GM18511 (cell line): ENCODE data around the gene OMD.
A peak's percentile ranks its signal among the peaks of the same experiment; 100 is the strongest.
"Not testable (repeated sequence)": the region's sequence is repeated elsewhere in the genome, so short reads cannot be mapped to it uniquely, and the experiment has no call there.

Experiments used
- ATAC-seq: cut with Tn5 transposase; IDR thresholded peaks from one replicate; pipeline ENCODE4 v1.9.1; 2021; ENCODE audit warnings: mild to moderate bottlenecking, moderate library complexity; ENCODE audit not compliant: unreplicated experiment

Gene OMD

DNA sequence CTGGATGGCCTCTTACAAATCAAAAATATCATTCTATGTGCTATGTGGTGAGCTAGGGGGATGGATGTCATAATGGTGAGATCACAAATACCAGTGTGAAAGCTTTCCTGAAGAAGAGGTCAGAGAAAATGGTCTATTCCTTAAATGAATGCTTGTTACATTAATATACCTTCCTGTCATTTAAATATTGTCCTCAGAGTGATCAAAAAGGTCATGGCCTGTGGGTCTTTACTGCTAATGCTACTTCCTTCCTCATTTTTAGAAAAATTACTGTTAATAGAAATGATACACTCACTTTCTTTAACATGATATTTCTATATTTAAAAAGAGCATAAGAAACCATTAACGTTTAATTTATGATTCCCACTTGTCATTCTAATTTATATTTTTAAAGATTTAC is 9.7 kb downstream of the OMD start:
- no peak for ATAC-seq

DNA sequence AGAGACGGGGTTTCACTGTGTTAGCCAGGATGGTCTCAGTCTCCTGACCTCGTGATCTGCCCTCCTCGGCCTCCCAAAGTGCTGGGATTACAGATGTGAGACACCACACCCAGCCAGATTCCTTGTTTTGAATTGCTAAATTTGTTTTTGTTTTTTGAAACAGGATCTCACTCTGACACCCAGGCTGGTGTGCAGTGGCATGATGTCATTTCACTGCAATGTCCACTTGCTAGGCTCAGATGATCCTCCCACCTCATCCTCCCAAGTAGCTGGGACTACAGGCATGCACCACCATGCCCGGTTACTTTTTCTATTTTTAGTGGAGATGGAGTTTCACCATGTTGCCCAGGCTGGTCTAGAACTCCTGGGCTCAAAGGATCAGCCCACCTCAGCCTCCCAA is 13.1 kb downstream of the OMD start:
- not testable (repeated sequence) for ATAC-seq

DNA sequence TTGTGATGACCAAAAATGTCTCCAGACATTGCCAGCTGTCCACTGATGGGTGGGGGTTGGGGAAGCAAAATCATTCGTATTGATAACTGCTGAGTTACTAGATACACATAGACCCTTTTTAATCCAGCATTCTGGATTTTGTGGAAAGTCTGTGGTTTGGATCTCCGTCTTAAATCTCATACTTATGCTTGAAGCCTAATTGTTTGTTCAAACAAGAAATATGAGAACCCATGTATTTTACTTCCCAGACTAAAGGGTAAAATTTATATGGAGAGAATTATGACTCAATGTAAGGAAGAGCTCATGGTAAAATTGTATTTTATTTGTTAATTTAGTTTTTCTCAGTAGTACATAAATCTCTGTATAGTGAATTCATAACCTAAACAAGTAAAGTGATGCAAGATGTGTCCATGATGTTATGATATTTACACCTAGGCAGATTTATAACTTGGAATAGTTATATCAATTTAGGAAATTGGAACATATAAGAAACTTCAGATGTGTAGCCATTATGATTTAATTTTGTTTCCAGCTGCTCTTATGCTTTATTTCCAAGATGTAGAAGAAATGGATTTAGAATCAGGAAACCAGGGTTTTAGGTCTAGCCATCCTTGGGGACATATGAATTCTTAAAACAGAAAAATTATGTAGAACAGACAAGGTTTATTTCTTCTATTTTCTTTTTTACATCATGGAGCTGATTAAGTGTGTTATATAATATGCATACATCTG is 15.4 kb downstream of the OMD start:
- no peak for ATAC-seq

DNA sequence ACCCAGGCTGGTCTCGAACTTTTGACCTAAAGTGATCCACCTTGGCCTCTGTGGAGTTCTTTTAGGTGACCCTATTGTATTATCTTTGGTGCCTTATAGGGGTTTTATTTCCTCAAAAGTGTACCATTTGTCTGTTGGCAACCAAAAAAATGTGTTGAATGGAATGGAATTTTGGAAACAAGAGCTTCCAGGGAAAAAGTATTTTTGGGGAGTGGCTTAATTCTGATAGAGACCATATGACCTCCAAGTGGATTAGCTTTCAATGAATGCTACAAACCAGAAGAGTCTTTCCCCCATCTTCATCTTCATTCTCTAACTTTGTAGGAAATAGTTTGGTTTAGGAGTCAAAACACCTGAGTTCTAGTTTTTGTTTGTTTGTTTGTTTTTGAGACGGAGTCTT is 16.5 kb downstream of the OMD start:
- no peak for ATAC-seq

DNA sequence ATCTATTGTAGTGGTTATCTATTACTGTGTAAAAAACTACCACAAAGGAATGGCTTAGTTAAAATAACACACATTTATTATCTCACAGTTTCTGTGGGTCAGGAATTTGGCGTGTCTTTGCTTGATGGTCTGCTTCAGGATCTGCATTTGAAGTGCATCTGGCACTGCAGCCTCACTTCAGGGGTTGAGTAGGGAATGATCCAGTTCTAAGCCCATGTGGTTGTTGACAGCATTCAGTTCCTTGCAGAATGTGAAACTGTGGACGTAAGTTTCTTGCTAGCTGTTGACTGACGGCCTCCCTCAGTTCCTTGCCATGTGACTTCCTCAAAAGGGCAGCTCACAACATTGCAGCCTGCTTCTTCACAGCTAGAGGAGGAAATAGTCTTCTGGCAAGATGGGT is 17.8 kb downstream of the OMD start:
- ATAC-seq: peak; percentile 73

DNA sequence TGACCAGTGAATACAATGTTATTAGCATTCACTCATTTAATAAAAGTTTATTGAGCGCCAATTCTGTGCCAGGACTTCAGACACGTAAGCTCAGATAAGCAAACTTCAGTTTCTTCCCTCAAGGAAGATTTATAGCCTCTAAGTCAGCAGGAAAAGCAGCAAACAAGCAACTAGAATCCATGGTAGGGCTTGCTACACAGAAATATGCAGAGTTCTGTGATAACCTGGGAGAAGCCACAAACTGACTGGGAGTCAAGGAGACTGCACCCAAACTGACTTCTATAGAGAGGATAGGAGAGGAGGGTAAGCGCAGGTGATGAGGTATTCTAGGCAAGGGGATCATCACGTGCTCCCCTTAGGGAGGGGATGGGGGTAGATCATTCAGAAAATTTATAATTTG is 18.5 kb downstream of the OMD start:
- ATAC-seq: no peak

DNA sequence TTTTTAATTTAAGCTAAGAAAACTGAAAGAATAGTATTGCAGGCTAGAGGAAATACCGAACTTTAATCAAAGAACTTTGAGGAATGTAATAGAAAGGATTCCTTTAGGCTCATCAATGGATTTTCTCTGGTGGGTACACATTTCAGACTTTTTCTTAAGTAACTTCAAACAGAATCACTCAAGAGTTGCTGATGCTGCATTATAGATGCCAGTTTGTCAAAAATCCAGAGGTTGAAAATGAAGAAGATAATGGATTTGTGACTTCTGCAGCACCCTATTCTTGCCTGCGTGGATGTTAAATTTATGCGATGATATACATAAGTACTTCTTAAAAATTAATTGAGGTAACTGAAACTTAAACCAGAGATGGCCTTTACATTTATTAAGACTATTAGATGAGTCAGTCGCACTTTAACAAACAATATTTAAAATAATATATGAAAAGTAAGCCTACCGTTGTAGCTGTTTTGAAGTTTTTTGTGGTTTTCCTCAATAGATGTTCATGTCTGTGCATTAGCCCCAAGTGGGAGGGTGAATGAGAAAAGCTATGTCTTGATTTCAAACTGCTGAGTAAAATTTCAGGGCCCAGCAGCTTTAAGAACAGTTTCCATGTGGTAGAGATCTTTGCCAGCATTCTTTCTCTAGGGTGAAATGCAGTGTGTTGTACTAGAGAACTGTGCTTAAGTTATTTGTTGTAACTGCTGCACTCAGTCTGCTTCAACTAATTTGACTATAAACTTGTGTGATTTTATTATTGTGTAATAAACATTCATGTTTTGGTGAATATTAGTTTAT is 20.0 kb downstream of the OMD start, which contains the start of gene OGN:
OGN (minus strand) TSS at position 537 of the 795 bp plus-strand sequence. CDS start 1,171 bp downstream, outside the sequence.
- no peak for ATAC-seq

DNA sequence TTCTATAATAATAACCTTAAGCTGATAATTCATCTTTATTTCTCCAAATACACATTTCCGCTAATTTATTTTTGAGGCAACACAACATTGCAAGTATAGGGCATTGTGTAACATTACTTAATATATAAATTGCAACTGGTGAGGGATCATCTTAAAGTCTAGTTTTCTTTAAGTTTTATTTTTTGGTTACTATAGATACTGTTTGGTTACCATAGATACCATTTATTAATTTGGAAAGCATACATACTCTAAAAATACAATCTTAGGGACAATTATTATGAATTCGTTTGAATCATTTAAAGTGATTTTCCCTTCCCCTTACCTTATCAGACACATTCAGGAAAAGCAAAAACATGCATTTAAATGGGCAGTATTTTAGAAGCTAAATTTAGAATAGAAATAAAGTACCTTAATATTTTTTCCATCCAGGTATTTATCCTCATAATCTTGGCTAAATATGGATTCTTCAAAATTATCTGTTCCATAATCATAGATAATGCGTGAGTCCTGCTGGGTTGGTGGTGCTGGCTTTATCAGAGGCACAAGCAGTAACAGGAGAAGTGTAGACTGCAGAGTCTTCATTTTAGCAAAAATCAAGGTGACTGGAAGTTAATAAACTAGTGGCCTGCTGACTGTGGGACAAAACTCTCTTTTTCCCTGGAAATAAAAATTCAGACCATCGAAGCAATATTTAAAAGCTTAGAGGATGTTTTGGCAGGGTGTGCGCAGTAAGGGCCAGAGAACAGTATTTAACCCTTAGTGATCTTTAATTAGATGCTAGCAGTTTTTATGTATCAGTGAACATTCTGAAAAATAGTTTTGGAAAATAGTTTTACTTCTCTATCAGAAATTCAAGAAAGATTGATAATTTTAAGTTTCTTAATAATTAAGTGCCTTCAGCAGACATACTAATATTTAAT is 21.2 kb downstream of the OMD start:
- no peak for ATAC-seq

DNA sequence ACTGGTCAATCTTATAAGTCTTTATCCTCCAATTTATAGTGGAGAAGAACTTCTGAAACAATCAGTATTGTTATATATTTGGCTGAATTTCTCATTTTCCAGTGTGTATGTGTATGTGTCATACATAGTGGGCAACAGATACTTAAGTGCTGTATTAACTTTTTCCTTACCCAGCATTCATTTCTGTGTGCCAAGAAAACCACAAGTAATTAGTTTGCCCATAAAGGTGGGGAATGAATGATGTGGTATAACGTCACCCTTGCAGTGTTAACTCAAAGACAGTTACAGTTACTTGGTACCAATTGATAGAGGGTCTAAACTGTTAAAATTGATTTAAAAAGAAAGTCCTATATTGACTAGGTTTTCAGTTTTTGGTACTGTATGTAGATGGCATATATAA is 21.9 kb downstream of the OMD start:
- ATAC-seq: no peak

DNA sequence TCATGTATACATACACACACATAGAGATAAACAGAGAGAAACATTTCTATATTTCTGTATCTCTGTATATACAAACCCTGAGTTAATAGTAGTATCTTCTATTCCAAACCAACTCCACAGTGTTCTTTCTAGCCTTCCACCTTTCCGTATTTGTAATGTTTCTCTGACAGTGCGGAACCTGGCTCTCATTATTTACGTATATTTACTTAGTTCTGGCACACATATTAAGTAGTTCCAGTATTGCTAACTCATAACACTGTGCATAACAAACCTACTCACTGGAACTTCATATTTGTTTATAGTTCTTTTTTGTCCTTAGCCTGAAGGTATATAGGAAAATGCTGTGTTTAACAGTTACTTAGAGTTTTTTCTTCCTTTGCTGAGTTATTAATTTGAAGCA is 26.4 kb downstream of the OMD start:
- ATAC-seq: no peak

DNA sequence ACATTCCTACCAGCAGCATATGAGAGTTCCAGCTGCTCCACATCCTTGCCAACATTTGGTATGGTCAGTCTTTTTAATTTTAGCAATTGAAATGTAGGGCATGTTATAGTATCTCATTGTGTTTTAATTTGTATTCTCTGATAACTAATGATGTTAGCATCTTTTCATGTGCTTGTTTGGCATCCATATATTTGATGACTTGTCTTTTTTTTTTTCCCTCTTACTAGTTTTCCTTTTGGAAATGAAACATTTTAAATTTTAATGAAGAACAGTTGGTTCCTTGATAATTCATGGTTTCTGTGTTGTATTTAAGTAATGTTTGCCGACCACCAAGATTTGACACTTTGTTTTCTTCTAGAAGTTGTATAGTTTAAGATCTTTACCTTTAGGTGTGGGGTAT is 28.7 kb downstream of the OMD start:
- ATAC-seq: no peak

DNA sequence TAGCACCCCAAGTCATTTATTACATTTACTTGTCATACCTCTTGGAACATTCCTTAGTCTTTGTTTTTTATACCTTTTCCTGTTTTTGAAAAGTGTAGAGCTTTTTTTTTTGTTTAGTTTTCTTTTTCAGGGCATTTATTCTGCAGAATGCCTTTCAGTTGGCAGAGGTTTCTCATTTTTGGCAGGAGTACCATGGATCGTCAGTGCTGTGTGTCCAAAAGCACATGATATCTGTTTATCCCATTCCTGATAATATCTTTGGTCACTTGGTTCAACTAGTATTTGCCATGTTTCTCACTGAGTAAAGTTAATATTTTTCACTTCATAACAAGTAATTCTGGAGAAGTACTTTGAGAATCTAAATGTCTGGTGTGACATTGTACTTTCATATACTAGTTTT is 30.6 kb downstream of the OMD start:
- no peak for ATAC-seq

DNA sequence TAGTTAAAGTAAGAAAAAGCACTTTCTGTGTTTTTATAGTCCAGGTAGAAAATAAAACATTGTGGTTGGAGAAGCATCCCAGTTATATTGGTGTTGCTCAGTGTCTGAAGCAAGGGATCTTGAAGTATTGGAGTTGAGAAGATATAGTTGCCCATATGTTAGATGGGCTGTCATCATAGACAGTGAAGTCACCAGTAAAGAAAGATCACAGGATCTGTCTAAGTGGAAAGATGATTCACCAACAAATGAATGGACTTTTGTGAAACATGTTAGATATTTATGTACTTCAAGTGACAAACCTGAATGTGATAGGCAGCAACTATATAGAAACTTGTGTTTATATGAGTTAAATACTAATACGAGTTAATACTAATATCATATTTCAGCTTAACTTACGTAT is 31.6 kb downstream of the OMD start:
- ATAC-seq: no peak

DNA sequence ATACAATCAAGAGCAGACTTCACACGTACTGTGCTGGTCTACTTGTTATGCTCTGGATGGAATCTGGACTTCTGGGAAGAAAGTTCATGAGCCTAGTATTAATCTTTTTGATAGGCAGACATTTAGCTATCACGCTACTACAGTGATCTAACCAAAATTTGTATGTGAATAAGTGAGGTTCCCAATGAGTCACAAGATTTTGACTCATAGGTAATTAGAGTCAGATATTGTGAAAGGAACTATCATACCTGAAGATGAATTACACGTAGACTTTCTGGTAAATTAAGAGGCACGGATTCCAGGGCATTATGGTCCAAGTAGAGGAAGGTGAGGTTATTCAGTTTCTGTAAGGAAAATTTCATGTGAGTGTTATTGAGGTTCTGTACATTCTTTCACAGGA is 38.3 kb downstream of the OMD start:
- ATAC-seq: no peak

DNA sequence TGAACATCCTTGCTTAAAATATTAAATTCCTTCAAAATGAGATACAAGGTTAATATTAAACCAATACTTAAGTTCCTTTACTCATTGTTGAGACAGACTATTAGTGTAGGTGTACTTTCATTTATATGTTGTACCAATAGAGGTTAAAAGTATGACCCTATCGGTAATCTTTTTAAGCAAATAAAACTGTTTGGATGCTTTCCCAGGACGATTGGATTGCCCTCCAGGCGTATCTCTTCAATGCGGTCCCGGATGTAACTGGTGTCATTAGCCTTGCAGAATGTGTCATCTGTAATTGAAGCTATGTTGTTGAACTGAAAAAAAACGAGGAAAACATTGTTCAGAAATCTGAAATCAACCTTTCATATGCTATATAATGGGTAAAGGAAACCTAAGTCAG is 38.8 kb downstream of the OMD start:
- no peak for ATAC-seq

DNA sequence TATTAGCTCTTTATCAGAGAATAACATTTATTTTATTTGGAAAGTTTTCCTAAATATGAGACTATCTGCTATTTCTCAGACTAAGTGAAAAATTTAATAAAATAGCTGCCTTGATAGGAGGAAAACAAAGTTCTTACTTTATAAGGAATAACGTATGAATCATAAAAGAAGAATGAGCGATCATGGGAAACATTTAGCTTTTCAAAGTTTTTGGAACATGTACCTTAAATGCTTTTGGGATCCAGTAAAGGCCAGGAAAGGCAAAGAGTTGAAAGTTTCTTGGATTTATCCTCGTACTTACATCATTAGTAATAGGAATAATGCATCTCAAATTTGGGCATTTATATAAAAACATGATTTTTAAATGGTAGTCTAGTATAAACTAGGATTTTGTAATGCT is 39.3 kb downstream of the OMD start:
- no peak for ATAC-seq

DNA sequence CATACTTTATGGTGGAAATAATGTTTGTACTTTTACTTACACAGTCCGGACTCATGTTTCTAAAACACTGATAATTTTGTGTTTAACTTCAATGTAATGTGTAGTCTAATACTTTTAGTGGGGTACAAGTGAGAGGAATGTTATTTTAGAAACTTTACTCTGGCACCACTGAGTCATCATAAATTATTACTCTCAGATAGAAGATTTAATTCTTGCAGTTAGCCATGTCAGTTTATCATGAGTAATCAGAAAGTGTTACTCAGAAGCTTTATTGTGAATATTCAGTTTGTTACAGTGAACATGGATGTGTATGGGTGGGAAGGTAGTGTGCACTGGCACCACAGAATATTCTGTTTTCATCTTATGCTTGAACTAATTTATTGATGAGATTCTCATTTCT is 39.9 kb downstream of the OMD start:
- no peak for ATAC-seq

DNA sequence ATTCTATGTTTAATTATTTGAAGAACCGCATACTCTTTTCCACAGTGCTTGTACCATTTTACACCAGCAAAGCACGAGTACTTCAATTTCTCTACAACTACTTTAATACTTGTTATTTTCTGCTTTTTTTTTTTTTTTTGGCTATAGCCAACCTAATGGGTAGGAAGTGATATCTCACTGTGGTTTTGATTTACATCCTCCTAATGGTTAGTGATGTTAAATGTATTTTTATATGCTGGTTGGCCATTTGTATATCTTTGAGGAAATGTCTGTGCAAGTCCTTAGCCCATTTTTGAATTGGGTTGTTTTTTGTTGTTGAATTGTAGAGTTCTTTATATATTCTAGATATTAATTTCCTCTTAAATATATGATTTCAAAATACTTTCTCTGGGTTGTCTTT is 42.5 kb downstream of the OMD start:
- ATAC-seq: no peak

DNA sequence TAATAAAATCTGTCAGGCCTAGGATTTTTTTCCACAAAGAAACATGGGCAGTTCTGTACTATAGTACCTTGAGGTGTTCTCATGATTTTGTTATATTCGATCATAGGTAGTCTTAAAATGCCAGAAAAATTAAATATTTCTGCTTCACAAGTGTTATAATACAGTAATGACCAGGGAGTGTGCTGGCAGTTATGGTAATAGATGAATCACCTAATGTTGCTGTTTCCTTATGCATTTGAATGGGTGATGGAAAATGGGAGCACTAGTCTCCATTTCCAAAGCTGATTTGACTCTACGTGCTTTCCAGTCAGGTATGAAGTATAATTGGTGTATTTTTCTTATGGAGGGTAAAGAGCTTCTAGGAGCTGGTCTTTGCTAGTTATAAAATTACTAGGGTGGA is 43.7 kb downstream of the OMD start:
- ATAC-seq: no peak

DNA sequence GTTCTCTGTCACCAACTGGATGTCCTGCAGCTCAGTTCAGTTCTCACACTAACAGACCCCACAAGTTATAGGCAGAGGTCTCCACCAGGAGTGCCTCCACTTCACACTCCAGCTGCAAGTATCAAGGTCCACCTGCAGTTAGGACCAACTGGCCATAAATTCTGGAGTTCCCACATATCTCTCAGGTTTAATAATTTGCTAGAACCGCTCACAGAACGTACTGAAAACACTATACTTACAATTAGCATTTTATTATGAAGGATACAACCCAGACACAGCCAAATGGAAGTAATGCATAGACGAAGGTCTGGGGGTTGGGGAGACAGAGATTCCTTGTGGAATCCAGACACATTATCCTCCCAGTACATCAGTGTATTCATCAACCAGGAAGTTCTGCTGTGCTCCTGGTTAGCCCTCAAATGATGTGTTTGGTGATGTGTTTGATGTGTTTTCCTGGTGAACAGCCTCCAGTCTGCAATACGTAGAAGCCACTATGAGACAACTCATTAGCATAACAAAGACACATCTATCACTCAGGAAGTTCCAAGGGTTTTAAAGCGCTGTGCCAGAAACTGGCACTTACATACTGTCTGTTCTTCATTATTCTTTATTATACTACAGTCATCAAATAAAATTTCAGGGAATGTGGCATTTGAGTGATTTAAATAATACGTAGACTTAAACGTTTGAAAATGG is 45.3 kb downstream of the OMD start:
- ATAC-seq: no peak

DNA sequence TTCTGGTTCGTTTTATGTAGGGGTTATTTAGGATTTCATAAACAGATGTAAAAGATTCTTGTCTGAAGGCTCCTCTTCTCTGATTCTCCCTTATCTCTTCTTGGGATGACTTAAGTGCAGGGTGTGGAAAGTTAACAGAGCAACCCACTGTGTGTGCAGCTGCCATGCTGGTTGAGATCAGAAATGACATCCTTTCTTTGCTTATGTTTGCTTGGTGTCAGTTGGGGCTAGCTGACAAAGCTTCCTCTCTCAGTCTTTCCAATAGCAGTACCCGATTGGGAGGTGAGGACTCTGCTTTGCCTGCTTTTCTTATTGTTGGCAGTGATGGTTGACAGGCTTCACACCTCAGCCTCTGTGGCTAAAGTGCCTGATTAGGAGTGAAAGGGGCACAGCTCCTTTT is 46.4 kb downstream of the OMD start:
- ATAC-seq: no peak
